Trophoblast cell (in vitro differentiated cells and primary cell): Measurements from ENCODE around the gene GALNTL6.

Experiments used
- DNase-seq, 2 donors: peaks; one replicate each; pipeline ENCODE4 v3.0.0-alpha.2; 2016
- H2AFZ ChIP-seq: 2 replicates; pipeline ENCODE4 v1.6.1; 2013; ENCODE audit warnings: low read length, moderate library complexity, mild to moderate bottlenecking; ENCODE audit not compliant: insufficient read depth, poor library complexity
- H2AK5ac ChIP-seq: 2 replicates; pipeline ENCODE4 v1.6.1; 2013; ENCODE audit warnings: mild to moderate bottlenecking, low read length
- H2BK120ac ChIP-seq: 2 replicates; pipeline ENCODE4 v1.6.1; 2013; ENCODE audit warnings: low read length, mild to moderate bottlenecking, moderate library complexity; ENCODE audit not compliant: insufficient read depth, poor library complexity
- H2BK12ac ChIP-seq: 2 replicates; pipeline ENCODE4 v1.6.1; 2013; ENCODE audit warnings: mild to moderate bottlenecking, low read length, moderate library complexity
- H2BK5ac ChIP-seq: 2 replicates; pipeline ENCODE4 v1.6.1; 2013; ENCODE audit warnings: low read length, low read depth, moderate library complexity, mild to moderate bottlenecking; ENCODE audit not compliant: poor library complexity
- H3K14ac ChIP-seq: 2 replicates; pipeline ENCODE4 v1.6.1; 2013; ENCODE audit warnings: mild to moderate bottlenecking, low read length
- H3K18ac ChIP-seq: 2 replicates; pipeline ENCODE4 v1.6.1; 2013; ENCODE audit warnings: mild to moderate bottlenecking, low read length
- H3K23ac ChIP-seq: 2 replicates; pipeline ENCODE4 v1.6.1; 2013; ENCODE audit warnings: low read length
- H3K27ac ChIP-seq: 2 replicates; pipeline ENCODE4 v1.5.1; 2013; ENCODE audit warnings: low read depth, mild to moderate bottlenecking, inconsistent platforms, low read length, moderate library complexity
- H3K27me3 ChIP-seq: 2 replicates; pipeline ENCODE4 v1.6.1; 2013; ENCODE audit warnings: inconsistent platforms, mild to moderate bottlenecking, low read length, moderate library complexity; ENCODE audit not compliant: insufficient read depth
- H3K36me3 ChIP-seq, 2 experiments: 1 replicate in 1 of 2; 2 replicates in 1 of 2; pipeline ENCODE4 v1.6.1; 2013; ENCODE audit warnings: low read length in 2 of 2, mild to moderate bottlenecking in 2 of 2, moderate library complexity in 1 of 2; ENCODE audit not compliant: insufficient read depth in 2 of 2, control insufficient read depth in 1 of 2
- H3K4ac ChIP-seq: 2 replicates; pipeline ENCODE4 v1.6.1; 2013; ENCODE audit warnings: low read depth, mild to moderate bottlenecking, low read length, moderate library complexity
- H3K4me1 ChIP-seq, 2 experiments: 1 replicate in 1 of 2; 2 replicates in 1 of 2; pipeline ENCODE4 v1.6.1; 2013; ENCODE audit warnings: low read length in 2 of 2, mild to moderate bottlenecking in 2 of 2, moderate library complexity in 1 of 2; ENCODE audit not compliant: insufficient read depth in 2 of 2, control insufficient read depth in 1 of 2
- H3K4me2 ChIP-seq: 2 replicates; pipeline ENCODE4 v1.6.1; 2013; ENCODE audit warnings: inconsistent platforms, mild to moderate bottlenecking, low read length, moderate library complexity
- H3K4me3 ChIP-seq: 2 replicates; pipeline ENCODE4 v1.5.1; 2013; ENCODE audit warnings: mild to moderate bottlenecking, low read depth, low read length, inconsistent platforms
- H3K79me1 ChIP-seq: one replicate; pipeline ENCODE4 v1.6.1; 2013; ENCODE audit warnings: low read length
- H3K79me2 ChIP-seq: 2 replicates; pipeline ENCODE4 v1.6.1; 2013; ENCODE audit warnings: low read length, mild to moderate bottlenecking; ENCODE audit not compliant: control insufficient read depth, insufficient read depth, poor library complexity
- H3K9ac ChIP-seq: 2 replicates; pipeline ENCODE4 v1.6.1; 2013; ENCODE audit warnings: mild to moderate bottlenecking, low read length
- H3K9me3 ChIP-seq: 2 replicates; pipeline ENCODE4 v1.6.1; 2013; ENCODE audit warnings: low read depth, mild to moderate bottlenecking, control low read depth, inconsistent platforms, low read length; ENCODE audit not compliant: insufficient read depth
- H4K12ac ChIP-seq: 2 replicates; pipeline ENCODE4 v1.6.1; 2013; ENCODE audit warnings: low read depth, mild to moderate bottlenecking, low read length, moderate library complexity
- H4K8ac ChIP-seq: 2 replicates; pipeline ENCODE4 v1.6.1; 2013; ENCODE audit warnings: low read depth, mild to moderate bottlenecking, low read length, moderate library complexity
- H4K91ac ChIP-seq: one replicate; pipeline ENCODE4 v1.6.1; 2013; ENCODE audit warnings: low read depth, mild to moderate bottlenecking, low read length, moderate library complexity
- WGBS: extraction: QIAGEN DNeasy Blood & Tissue Kit; methylation state at CpG from one replicate; pipeline ENCODE4 v1.1.7; 2013; ENCODE audit warnings: missing lambda C conversion rate; ENCODE audit not compliant: insufficient read length, insufficient coverage; ENCODE audit errors: extremely low coverage; 5-methylcytosine and 5-hydroxymethylcytosine counted together

GALNTL6 gene

GRCh38 chr4:173056710-173057109 is 1243.5 kb downstream of the GALNTL6 start:
- H3K14ac ChIP-seq, result no peak overlapping the region
- no peak overlapping the region for H4K12ac ChIP-seq
- H3K9me3 ChIP-seq, result no peaks in the 10 kb centered on the region
- H3K27ac ChIP-seq, result no peak overlapping the region
- H3K18ac ChIP-seq, result no peak overlapping the region
- no peaks in the 10 kb centered on the region for H3K79me2 ChIP-seq
- no peak overlapping the region for H2AK5ac ChIP-seq
- WGBS, result no CpG with 5 or more reads among the region's 2 CpGs
- DNase-seq, result no peak
- H3K9ac ChIP-seq, result no peak overlapping the region
- H2BK120ac ChIP-seq, result no peak overlapping the region
- no peaks in the 10 kb centered on the region for H3K27me3 ChIP-seq
- H2BK12ac ChIP-seq, result no peak overlapping the region
- no peaks in the 10 kb centered on the region for H3K36me3 ChIP-seq
- no peak overlapping the region for H3K4me3 ChIP-seq
- no peak overlapping the region for H2AFZ ChIP-seq
- no peak overlapping the region for H3K4ac ChIP-seq
- no peak overlapping the region for H2BK5ac ChIP-seq
- H3K79me1 ChIP-seq, result peaks cover 2% of the 10 kb centered on the region
- H4K8ac ChIP-seq, result no peak overlapping the region
- peaks cover 0 to 2% of the 10 kb centered on the region in 2 experiments for H3K4me1 ChIP-seq
- no peak overlapping the region for H3K23ac ChIP-seq
- H3K4me2 ChIP-seq, result no peak overlapping the region
- H4K91ac ChIP-seq, result no peak overlapping the region

- Histone ChIP-seq H3K79me2 (no peaks in the 10 kb centered on the region), H3K4ac (no peak overlapping the region), H3K4me3 (no peak overlapping the region), H3K27me3 (no peaks in the 10 kb centered on the region), H3K9ac (no peak overlapping the region), H3K9me3 (no peaks in the 10 kb centered on the region), H2BK12ac (no peak overlapping the region), H4K12ac (no peak overlapping the region), H3K36me3 (no peaks in the 10 kb centered on the region), H3K14ac (no peak overlapping the region), H3K4me2 (no peak overlapping the region), H2AK5ac (no peak overlapping the region), H2BK120ac (no peak overlapping the region), H4K91ac (no peak overlapping the region), H3K27ac (no peak overlapping the region), H2AFZ (no peak overlapping the region), H3K79me1 (peaks cover 2% of the 10 kb centered on the region), H2BK5ac (no peak overlapping the region), H3K23ac (no peak overlapping the region), H3K18ac (no peak overlapping the region), H4K8ac (no peak overlapping the region), H3K4me1 (peaks cover 0 to 2% of the 10 kb centered on the region in 2 experiments)
- DNase-seq, result no peak
- no CpG with 5 or more reads among the region's 3 CpGs for WGBS
These were observed 1244.2 kb downstream of the GALNTL6 start for GRCh38 chr4:173057442-173057841.

GRCh38 chr4:173057901-173058300 is 1244.7 kb downstream of the GALNTL6 start:
- Histone ChIP-seq H3K9ac (no peak overlapping the region), H3K27ac (no peak overlapping the region), H2BK12ac (no peak overlapping the region), H2AK5ac (no peak overlapping the region), H3K4me3 (no peak overlapping the region), H2BK5ac (no peak overlapping the region), H4K8ac (no peak overlapping the region), H2AFZ (no peak overlapping the region), H3K4ac (no peak overlapping the region), H3K14ac (no peak overlapping the region), H2BK120ac (no peak overlapping the region), H3K9me3 (no peaks in the 10 kb centered on the region), H3K4me2 (no peak overlapping the region), H3K36me3 (no peaks in the 10 kb centered on the region), H3K79me2 (no peaks in the 10 kb centered on the region), H3K18ac (no peak overlapping the region), H3K4me1 (peaks cover 0 to 2% of the 10 kb centered on the region in 2 experiments), H3K23ac (no peak overlapping the region), H3K79me1 (peaks cover 2% of the 10 kb centered on the region), H4K12ac (no peak overlapping the region), H3K27me3 (no peaks in the 10 kb centered on the region), H4K91ac (no peak overlapping the region)
- DNase-seq, result no peak
- WGBS, result no CpG with 5 or more reads among the region's 1 CpG

GRCh38 chr4:173061160-173061559 is 1248.0 kb downstream of the GALNTL6 start:
- Histone ChIP-seq H3K4ac (no peak overlapping the region), H2AFZ (no peak overlapping the region), H3K9me3 (no peaks in the 10 kb centered on the region), H2BK5ac (no peak overlapping the region), H3K79me1 (peaks cover 2% of the 10 kb centered on the region), H4K12ac (no peak overlapping the region), H3K79me2 (no peaks in the 10 kb centered on the region), H3K27me3 (no peaks in the 10 kb centered on the region), H4K91ac (no peak overlapping the region), H3K4me2 (no peak overlapping the region), H3K18ac (no peak overlapping the region), H3K36me3 (no peaks in the 10 kb centered on the region), H3K14ac (no peak overlapping the region), H3K27ac (no peak overlapping the region), H3K4me3 (no peak overlapping the region), H2AK5ac (no peak overlapping the region), H2BK120ac (no peak overlapping the region), H3K4me1 (peaks cover 0 to 2% of the 10 kb centered on the region in 2 experiments), H3K23ac (no peak overlapping the region), H3K9ac (no peak overlapping the region), H2BK12ac (no peak overlapping the region), H4K8ac (no peak overlapping the region)
- WGBS, result no CpG with 5 or more reads among the region's 4 CpGs
- DNase-seq, result no peak
